ENCODE results near the gene RNF144A. TPM values are rescaled to one million over a fixed set of nuclear protein-coding genes. Genes with fewer than 3 reads are reported as not detected.
"Not testable (repeated sequence)": the region's sequence is repeated elsewhere in the genome, so short reads cannot be mapped to it uniquely, and the experiment has no call there.

The RNF144A gene
- polyA plus RNA-seq, 10 donors = 17.5 to 33.1 (median 22.6) TPM

DNA sequence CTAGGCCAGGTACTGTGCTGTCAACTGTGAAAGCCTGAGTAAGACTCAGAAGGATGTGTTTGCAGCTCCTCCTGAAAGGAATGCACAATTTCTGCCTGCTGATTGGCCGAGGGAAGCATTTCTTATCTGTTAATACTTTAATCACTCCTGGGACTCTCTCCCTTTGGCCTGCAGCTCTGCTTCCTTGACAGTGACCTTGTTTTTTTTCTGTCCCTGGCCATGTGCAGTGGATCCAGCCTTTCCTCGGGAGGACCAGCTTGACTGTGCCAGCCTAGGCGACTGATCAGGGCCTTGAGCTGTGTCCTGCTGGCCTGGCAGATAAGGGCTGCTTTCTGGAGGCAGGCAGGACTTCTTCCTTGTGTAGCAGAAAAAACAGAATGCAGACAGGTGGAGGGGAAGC lies 10.0 kb downstream of the RNF144A start:
- DNase-seq = no peak

DNA sequence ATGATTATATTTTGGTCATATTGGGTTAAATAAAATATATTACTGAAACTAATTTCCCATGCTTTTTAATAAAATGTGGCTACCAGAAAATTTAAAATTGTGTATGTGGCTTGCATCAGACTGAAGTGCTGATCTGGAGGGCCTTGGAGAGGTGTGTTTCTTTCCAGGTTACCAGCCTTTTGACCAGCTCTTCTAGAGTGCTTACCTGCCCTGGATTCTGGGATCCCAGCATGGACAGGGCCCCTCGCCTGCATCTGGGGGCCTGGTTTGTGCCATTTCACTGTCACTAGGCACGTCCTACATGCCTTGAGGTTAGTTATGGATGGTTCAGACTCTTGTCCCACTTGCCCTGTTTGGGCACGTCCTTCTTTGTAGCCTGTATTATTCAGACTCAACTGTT lies 10.5 kb downstream of the RNF144A start:
- DNase-seq = no peak

DNA sequence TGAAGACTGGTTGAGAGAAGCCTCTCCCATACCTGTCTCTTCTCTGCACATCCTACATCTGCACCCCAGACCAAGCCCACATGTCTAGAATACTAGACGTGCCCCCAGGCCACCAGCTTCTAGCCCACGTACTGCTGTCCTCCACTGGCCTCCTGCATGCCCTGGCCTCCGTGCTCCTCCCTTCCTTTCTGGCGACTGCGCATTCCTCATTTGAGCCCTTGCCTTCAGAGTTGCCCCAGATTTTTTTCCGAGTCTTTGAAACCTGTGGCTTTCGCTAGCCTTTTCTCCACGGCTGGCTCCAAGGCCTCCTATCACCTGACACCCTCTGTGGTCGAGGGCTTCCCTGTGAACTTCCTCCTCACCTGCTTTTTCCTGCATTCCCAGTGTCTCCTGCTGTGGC lies 11.2 kb downstream of the RNF144A start:
- DNase-seq = no peak

DNA sequence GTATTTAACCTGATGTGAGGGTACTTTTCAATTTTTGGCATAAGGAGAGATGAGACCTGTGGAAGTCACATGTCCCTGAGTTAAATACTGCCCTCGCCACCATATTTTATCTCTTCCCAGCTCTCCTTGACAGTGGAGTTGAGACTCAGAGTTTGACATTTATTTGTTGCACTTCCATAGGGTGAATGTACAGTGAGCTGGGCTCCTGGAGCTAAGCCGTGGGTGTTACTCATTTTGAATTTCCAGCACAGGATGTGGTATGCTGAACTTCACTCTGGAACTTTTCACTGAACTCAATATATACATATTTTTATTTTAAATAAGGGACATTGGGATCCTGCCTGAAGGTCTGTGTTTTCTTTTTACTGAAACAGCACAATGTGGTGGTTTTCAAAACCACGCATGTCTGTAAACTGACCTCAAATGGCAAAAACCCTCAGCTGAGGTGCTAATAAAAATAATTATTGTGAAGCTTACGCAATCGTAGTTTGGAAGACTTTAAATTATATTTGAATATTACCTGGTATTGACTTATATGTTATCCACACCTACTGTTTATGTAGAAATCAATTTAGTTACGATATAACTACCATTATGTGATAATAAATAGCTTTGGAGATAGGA lies 12.1 kb downstream of the RNF144A start:
- no peak for DNase-seq

DNA sequence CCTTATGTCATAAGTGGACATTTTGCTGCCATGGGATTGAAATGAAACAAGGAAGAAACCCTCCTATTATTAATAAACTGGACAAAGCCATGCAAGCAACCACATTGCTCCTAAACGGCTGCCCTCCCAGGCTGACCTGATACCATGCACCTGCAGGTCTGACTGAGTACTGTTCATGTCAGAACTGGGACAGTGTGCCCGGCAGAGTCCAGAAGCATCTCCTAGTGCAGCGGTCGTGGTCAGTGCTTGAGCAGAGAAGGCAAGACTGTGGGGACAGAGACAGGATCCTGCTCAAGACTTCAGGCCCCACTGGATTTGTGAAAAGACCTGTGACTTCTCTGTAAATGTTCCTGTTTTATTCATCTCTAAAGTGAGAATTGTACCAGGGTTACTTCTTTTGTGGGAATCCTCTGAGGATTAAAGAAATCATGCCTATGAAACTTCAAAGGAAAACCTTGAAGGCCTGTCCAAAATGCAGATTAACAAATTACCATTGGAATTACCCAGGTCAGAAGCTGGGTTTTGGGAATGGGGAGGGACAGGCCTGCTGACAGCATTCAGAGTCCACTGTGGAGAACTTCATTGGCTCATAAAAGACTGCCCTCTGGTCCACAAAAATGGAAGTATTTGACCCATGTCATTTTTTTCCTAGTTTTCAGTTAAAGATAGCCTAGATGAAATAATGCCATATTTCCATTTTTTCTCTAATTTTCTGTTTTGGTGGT lies 13.9 kb downstream of the RNF144A start:
- DNase-seq = no peak

DNA sequence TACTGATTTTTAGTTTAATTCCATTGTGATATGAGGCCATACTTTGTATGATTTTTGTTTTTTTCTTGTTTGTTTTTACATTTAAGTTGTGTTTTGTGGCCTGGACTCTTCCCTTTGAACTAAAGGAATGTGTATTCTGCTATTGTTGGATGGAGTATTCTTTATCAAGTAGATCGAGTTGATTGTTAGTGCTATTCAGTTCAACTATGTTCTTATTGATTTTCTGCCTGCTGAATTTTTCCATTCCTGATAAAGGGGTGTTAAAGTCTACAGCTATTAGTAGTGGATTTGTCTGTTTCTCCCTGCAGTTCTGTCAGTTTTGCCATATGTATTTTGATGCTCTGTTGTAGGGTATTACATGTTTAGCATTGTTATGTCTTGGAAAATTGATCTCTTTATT lies 14.5 kb downstream of the RNF144A start:
- no peak for DNase-seq

DNA sequence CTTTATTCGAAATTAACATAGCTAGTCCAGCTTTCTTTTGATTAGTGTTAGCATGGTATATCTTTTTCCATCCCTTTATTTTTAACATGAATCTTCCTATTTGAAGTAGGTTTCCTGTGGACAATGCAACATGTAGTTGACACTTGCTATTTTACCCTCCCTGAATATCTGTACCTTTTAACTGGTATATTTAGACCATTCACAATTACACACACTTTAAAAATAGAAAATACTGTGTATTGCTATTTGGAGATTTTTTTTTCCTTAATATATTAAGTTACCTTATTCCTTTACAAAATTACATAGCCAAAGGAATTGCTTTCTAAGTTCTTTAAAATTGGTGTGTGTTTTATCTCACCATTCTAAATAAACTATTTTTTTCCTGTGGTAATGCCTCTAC lies 15.0 kb downstream of the RNF144A start:
- DNase-seq = no peak

DNA sequence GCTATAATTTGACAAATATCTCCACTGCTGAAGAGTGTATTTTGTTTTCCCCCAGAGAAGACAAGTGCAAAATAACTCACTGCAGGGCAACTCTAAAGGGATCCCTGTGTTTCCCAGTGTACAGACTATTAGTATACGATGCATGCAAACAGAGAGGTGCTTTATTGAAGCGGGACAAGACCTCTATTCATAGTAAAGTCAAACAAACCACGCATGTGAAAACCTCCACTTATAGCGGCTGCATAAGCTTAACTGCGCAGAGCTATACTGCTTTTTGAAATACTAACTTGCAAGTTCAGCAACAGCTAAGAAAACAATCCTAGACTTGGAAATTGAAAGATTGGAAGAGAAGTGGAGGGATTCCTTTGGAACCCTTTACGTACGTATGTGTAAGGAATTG lies 15.6 kb downstream of the RNF144A start:
- no peak for DNase-seq

DNA sequence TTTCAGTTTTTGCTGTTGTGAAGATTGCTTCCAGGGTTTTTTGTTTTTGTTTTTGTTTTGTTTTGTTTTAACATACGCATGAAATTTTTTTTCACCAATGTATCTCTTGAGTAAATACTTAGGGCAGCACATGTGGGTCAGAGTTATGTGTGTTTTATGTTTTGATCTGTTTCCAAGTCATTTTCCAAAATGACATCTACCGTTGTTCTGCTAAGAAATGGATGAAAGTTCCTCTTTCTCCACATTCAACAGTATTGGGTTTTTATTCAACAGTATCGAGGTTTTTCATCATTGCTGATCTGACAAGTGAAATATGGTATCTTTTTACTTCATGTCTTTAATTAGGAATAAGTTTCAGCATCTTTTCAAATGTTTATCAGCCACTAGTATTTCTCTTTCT lies 16.7 kb downstream of the RNF144A start:
- no peak for DNase-seq

DNA sequence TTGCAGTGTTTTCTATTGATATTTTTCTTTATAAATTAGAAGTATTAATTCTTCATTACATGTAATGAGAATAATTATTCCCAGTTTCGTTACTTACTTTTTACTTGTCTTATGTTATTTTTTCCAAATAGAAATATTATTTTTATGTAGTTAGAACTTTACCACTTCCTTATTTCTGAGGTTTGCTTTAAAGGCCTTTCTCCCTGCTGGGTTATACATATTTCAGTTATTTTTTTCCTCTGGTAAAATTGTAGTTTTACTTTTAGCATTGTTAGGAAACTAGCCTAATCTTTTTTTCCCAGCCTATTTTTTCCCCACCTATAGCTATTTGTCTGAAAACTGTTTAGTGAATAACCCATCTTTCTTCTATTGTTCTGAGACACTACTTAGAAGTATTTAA lies 17.1 kb downstream of the RNF144A start:
- DNase-seq = no peak

DNA sequence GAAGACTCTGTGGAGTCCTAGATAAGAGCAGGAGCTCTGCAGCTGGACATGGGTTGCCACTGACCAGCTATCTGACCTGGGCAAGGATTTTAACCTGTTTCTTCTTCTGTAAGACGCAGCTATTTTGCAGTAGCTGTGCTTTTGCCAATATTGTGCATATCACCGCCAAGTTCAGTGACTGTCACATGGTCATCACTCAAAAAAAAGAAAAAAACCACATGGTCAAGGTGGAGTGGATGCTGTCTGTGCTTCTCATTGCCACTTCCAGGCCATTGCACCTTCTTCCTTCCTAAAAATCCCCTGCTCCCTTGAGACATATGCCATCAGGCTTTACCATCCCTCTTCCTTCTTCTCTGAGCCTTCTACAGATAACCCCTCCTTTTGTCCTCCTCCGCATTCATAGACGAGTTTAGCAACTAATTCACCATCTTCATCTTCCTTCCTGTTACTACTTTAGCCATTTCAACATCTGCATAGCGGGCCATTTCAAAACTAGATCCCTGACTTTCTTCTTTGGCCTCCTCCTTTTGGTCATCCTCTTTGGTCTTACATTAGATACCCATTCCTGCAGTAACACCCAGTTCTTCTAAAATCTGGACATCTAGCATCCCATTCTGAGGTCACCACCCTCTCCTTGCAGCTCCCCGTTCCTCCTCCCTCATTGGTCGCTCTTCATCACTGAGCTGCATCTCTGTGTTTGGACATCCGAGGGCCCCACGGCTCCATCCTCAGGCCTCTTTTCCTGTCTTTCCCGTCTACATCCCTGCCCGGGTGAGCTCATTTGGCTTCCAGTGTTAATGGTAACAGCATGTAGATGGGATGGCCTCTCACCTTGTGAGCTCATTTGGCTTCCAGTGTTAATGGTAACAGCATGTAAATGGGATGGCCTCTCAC lies 17.8 kb downstream of the RNF144A start:
- DNase-seq = no peak

DNA sequence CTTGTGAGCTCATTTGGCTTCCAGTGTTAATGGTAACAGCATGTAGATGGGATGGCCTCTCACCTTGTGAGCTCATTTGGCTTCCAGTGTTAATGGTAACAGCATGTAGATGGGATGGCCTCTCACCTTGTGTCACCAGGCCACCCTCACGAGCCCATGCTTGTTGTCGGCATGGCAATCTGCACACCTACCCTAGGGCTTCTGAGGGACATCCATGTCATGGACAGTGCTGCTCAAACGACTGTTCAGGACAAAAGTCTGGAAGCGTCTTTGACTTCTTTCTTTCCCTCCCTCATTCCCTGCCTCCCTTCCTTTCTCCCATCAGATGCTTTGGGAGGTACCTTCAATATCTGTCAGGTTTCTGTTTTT lies 18.4 kb downstream of the RNF144A start:
- not testable (repeated sequence) for DNase-seq

DNA sequence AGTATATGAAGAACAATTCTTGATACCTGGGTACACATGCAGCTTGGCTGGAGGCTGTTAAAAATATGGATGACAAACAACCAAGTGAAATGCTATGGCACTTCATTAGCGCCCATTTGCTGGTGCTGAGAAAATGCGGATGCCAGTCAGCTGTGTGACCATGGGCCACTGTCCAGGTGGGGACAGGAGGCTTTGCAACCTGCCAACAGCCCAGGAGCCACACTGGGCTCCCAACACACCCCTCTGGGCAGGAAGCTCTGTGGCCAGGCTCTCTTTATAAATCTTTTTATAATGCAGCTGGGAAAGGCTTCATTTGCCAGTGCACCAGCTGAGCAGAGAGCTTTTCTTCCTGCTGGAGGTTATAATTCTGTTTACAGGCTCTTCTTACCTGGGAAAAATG lies 19.9 kb downstream of the RNF144A start:
- DNase-seq = no peak

DNA sequence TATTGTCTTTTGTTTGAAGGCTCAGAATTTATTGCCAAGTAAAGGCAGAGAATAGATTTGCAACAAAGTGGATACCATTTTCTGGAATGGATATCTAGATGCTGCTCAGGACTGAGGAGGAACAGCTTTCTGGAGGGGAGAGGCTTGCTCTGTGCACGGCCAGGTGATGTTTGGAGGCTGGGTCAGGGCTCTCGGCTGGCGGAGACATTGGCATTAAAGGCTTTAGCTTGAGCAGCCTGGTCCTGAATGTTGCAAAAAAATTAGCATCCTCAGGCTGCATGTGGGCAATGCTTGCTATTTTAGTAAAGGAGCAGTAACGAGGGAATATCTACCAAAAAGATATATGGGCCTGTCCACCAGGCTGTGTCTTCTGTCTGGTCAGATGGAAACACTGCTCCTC lies 20.4 kb downstream of the RNF144A start:
- DNase-seq = no peak

DNA sequence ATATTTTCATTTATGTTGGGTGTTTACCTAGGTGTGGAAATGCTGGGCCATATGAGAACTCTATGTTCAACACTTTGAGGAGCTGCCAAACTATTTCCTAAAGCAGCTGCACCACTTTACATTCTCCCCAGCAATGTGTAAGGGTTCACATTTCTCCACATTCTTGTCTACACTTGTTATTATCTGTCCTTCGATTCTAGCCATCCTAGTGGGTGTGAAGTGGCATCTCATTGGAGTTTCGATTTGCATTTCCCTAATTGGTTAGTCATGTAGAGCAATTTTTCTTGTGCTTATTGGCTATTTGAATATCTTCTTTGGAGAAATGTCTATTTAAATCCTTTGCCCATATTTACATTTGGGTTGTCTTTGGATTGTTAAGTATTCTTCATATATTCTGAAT lies 21.9 kb downstream of the RNF144A start:
- no peak for DNase-seq

DNA sequence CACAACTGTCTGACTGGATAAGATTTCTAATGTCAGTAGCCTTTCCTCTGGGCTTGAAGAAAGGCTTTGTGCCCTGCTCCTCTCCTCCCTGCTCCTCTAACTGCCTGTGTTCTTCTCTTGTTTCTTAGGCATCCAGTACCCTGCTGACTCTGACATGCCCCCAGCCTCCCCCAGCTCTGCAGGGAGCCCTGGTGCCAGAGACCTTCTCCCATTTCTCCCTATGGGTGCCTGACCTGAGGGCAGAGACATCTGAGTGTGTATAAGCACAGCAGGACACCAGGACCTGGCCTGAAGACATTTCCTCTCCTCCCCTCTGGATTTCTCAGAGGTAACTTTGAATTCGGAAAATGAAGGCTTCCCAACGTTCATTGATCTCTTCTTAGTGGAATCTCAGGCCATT lies 23.6 kb downstream of the RNF144A start:
- DNase-seq = no peak

DNA sequence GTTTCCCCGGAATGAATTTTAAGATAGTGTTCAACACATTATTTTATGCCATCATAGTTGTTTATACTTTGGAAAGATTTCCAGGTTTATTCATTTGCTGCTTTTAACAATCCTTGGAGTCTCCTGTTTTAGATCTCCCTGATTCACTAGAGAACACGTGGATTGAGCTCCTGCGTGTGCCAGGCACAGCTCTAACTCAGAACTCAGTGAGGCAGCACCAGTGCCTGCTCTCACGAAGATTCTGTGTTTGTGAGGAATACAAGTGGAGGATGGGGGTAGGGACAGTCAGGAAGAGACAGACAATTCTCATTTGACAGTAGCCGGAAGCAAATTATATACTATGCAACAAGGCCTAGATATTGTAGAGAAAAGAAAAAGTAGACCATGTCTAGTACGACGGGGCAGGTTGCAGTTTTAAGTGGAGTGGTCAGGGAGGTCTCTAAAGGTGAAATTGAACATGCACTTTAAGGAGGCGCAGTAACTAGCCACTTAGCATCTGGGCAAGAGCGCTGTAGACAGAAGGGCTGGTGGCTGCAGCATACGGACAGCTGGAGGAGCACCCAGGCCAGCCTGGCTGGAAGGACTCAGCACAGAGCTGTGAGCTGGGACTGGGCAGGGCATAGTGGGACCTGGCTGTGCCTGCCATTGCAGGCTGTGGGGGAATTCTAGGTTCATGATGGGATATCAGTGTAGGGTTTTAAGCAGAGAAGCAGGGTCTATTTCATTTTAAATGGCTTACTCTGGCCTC lies 24.3 kb downstream of the RNF144A start:
- no peak for DNase-seq

DNA sequence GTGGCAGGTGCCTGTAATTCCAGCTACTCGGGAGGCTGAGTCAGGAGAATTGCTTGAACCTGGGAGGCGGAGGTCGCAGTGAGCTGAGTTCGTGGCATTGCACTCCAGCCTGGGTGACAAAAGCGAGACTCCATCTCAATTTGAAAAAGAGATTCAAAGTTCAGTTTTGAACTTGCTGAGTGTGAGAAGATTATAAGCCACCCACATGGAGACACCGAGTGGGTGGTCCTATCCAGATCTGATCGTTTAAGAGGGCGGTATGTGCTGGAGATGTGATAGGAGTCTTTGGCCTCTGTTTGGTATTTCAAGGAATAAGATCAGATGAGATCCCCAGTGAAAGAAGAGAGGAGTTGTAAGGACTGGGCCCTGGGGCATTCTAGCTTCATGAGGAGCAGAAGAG lies 25.6 kb downstream of the RNF144A start:
- no peak for DNase-seq

DNA sequence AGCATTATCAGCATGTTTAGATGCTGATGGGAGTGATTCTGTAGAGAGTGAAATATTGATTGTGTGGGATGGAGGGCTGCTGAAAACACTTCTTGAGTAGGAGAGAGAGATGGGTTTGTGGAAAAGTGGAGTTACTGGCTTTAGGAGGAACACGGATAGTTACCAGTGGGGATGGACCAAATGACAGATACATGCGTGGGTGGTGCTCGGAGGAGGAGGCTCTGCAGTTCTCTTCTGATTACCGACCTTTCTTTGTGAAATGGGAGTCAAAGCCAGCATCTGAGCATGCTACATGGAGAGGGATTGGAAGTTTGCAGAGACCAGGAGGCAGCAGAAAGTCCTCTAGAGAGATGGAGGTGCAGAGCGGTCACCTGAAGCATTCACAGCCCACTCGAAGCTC lies 26.3 kb downstream of the RNF144A start:
- no peak for DNase-seq

DNA sequence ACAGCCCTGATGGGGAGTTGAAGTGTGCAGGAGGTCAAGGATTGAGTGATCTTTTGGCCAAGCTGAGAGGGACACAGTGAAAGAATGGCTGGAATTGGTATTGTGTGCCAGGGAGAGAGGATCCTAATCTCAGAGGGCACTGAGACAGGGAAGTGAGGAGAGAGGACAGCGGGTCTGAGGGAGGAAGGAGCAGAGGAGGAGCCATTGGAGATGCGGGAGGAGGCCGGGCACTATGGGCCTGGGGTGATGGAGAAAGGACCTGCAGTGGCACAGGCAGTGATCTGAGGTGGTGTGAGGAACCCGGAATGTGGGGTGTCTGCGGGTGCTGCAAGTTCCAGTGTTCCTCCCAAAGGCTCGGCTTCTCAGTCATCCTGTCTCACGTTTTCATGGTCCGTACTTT lies 26.8 kb downstream of the RNF144A start:
- no peak for DNase-seq

DNA sequence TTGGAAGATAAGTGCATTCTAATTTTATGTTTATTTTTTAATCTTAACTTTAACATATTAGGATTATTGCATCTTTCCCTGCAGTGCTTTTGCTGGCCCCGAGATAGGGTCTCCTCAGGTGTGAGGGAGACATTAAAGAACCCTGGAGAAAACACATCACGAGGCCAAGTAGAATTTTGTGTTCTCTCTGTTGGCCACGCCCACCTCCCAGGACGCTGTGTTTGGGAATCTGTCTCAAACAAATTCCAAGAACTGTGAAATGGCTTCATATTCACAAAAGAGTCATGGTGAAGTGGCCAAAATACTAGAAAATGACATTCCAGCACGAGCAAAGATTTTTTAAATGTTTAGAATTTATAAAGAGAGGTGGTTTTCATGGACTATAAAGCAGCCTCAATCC lies 27.3 kb downstream of the RNF144A start:
- DNase-seq = no peak

DNA sequence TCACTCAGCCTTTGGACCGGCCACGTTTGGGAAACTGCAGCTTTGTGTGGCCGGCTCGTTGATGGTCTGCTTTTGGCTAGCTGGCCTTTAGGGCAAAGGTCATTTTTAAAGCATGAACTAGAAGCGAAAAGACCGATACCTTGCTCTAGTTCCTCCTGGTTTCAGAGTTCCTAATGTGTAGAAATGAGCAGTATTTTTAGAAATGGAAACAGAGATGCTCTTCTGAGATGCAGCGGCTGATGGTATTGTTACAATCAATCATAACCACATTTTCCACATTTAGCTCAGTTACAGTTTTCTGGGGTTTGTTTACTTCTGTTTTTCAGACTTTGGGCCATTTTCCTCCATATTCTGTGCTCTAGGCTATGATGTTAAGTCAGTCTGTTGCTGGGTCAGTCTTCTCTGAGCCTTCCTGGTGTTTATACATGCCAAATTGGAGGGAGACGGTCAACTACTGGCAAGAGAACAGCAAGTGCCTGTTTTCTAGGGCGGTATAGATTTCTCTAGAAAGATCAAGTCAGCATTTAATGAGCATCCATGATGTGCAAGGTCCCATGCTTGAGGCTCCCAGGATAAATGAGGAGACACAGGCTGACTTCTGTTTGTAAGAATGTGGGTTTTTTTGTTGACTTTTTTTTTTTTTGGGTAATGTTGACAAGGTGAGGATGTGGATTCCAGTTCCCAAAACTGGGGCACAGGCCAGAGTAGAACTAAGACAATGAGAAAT lies 28.0 kb downstream of the RNF144A start:
- no peak for DNase-seq
